ENCODE data around the gene DYNLT2.
A peak's percentile ranks its signal among the peaks of the same experiment; 100 is the strongest.

Gene DYNLT2

DNA sequence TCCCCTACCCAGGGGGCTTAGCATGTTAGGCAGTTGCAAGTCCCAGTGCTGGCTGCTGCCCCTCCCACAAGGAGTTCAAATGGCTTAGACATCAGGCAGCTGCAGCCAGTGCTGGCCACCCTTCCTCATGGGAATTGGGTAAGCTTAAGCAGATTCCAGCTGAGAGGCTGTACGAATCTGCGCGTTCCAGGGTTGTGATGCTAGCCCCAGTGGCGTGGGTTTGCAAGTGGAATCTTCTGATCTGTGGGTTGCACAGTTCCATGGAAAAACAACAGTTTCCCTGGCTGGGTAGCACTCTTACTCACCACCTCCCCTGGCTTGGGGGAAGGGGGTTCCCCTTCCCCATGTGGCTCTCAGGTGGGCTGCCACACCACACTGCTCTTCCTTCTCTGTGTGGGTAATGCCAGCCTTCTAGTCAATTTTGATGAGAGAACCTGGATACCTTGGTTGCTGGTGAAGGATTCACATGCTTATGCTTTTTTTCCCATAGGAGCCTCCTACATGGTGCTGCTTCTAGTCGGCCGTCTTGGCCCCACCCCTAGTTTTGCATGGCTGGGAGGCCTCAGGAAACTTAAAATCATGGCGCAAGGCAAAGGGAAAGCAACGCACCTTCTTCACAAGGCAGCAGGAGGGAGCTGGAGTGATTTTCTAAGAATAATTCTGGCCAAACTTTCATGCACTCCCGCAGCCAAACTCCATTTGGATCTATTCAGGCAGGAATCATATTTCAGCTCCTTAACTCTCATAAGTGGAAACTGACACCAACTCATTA lies 13.0 kb downstream of the DYNLT2 start:
- DNase-seq (ENCODE audit: low spot score) = no peak

GRCh38 chr6:169729961-169730360 lies 21.4 kb downstream of the DYNLT2 start:
- no peak for DNase-seq (ENCODE audit: low spot score)

GRCh38 chr6:169726963-169727362 lies 24.4 kb downstream of the DYNLT2 start:
- no peak for DNase-seq (ENCODE audit: low spot score)

GRCh38 chr6:169726049-169726400 lies 25.3 kb downstream of the DYNLT2 start:
- DNase-seq (ENCODE audit: low spot score) = no peak

GRCh38 chr6:169725125-169726048 lies 26.0 kb downstream of the DYNLT2 start:
- DNase-seq (ENCODE audit: low spot score) = no peak

GRCh38 chr6:169724494-169725124 lies 26.8 kb downstream of the DYNLT2 start, which contains the start of gene PHF10:
PHF10 (minus strand) TSS chr6:169724500; CDS start chr6:169723931, 569 bp downstream.
- DNase-seq (ENCODE audit: low spot score) = peak; percentile 94

- no peak for DNase-seq (ENCODE audit: low spot score)
Observed at GRCh38 chr6:169723991-169724493, 27.3 kb downstream of the DYNLT2 start.

GRCh38 chr6:169723200-169723909 lies 28.0 kb downstream of the DYNLT2 start:
- peak; percentile 87 for DNase-seq (ENCODE audit: low spot score)

GRCh38 chr6:169722362-169723199 lies 28.8 kb downstream of the DYNLT2 start:
- DNase-seq (ENCODE audit: low spot score) = no peak

DNA sequence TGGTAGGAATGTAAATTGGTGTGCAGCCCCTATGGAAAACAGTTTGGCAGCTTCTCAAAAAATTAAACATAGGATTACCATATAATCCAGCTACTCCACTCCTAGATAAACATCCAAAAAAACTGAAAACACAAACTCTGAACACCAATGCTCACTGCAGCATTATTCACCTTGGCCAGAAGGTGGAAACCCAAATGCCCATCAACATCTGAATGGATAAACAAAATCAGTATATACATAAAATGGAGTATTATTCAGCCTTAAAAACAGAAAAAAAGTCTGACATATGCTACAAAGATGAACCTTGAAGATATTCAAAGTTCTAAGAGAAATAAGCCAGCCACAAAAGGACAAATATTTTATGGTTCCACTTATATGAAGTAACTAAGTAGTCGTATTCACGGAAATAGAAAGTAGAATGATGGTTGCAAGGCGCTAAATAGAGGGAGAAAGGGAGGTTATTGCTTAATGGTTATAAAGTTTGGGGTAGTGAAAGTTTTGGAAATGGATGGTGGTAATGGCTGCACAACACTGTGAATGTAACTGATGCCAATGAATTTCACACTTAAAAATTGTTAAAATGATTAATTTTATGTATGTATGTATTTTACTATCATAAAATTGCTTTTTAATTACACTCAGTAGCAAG lies 31.0 kb downstream of the DYNLT2 start:
- no peak for DNase-seq (ENCODE audit: low spot score)

DNA sequence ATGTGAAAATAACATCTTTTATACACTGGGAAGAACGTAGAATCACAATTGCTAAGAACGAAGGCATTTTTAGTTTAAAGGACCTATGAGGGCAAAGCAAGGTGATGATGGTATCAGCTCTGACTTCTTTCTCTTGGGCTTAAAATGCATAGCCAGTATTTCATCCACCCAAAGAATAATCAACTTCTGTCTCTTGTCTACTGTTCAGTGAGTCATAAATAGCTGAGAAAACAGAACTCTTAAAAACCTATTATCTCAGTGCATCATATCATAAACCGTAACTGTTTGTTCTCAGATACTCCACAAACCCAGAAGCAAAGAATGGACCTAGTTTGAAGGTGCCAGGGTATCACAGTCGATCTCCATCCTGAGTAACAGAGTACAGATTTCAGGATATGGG lies 32.3 kb downstream of the DYNLT2 start:
- DNase-seq (ENCODE audit: low spot score) = no peak

DNA sequence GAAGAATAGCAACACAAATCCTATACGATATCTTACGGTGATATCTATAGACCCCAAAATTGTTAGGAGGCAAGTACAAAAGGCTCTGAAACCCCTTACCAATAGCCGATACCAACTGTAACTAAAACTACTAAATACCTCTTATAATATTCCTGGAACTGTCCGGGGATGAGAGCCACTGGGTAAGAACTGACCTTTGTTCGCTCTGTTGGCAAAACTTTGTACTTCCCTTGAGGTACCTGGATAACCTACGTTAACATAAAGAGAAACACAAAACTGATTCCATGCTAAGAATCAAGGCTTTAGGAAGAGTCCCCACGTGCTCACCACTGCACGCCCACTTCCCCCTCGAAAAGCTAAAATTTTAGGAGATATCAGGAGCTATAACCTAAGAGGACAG lies 36.8 kb downstream of the DYNLT2 start:
- no peak for DNase-seq (ENCODE audit: low spot score)

- no peak for DNase-seq (ENCODE audit: low spot score)
Observed at GRCh38 chr6:169714178-169714577, 37.2 kb downstream of the DYNLT2 start.

- no peak for DNase-seq (ENCODE audit: low spot score)
Observed at GRCh38 chr6:169710009-169710408, 41.4 kb downstream of the DYNLT2 start.

GRCh38 chr6:169709293-169709692 lies 42.1 kb downstream of the DYNLT2 start:
- DNase-seq (ENCODE audit: low spot score) = no peak

DNA sequence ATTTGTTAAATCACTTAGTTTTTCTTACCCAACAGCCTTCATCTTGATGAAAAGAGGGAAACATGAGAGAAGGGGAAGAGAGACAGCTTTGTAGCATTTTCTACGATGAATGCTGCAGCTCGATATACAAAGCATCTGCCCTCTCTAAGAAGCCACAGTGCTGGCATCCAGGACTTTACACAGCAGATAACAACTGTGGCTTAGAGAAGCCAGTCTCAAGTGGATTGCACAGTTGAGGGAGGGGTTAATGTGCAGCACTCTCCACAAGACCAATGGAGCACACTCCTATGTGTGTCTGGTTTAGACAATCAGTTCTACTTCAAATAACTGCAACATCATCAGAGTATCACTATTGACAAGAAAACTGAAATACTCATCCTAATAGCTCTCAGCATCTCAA lies 43.6 kb downstream of the DYNLT2 start:
- DNase-seq (ENCODE audit: low spot score) = no peak

- no peak for DNase-seq (ENCODE audit: low spot score)
Observed at GRCh38 chr6:169702840-169703246, 48.5 kb downstream of the DYNLT2 start.

DNA sequence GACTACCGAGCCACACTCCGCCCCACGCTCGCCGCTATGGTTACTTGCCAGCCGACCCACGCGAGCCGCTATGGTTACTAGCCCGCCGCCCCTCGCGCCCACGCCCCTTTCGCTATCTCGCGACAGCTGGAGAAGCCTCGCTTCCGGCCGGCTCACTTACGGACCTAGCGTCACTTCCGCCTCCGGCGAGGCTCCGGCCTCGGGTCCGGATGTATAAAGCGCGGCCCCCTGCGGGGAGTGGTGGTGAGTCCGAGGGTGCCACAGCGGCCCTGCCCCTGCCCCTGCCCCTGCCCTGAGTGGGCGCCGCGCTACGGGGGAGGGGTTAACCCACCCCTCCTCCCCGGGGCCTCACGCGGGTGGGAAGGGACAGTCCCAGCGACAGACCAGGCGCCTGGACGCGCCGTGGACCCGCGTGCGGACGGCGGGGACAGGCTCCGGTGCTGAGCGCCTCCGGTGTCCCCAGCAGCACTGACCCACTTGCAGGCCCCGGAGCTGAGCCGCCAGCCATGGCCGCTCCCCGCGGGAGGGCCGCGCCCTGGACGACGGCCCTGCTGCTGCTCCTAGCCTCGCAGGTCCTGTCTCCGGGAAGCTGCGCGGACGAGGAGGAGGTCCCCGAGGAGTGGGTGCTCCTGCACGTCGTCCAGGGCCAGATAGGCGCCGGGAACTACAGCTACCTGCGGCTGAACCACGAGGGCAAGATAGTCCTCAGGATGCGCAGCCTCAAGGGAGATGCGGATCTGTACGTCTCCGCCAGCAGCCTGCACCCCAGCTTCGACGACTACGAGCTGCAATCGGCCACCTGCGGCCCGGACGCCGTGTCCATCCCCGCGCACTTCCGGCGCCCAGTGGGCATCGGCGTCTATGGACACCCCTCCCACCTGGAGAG lies 49.2 kb downstream of the DYNLT2 start, which contains the start of the genes C6orf120 and WDR27:
Gene C6orf120 (plus strand): TSS at position 173 of the 886 bp plus-strand sequence. CDS start 334 bp downstream, at position 507.
Gene WDR27 (minus strand): TSS at position 76 of the 886 bp plus-strand sequence. CDS start 13,024 bp downstream, outside the sequence.
- peak; percentile 98 for DNase-seq (ENCODE audit: low spot score)

All from left forelimb (tissue), 1 donor.